ENCODE measurements around the gene HAUS7.

GRCh38 chrX:153426204-153426603 lies 44.2 kb downstream of the HAUS7 start:
- TF ChIP-seq CTCF (IDR thresholded peaks at IDR 0.05; ENCODE audit: low read depth, low read length, poor library complexity, severe bottlenecking) (no peak), EZH2phosphoT487 (IDR thresholded peaks at IDR 0.05; ENCODE audit: borderline replicate concordance, low read length) (no peak)
